Measurements from ENCODE around the gene EFNA4.

- TF ChIP-seq CTCF (conservative IDR thresholded peaks at IDR 0.05; ENCODE audit: low read depth, low read length) (no peak), EZH2 (IDR thresholded peaks at IDR 0.05; ENCODE audit: low read length, unreplicated experiment) (no peak), EZH2phosphoT487 (IDR thresholded peaks at IDR 0.05; ENCODE audit: borderline replicate concordance, low read length) (no peak)
Observed at GRCh38 chr1:155078469-155079209, 15.1 kb downstream of the EFNA4 start, which contains the start of gene EFNA3.

Measured in PC-3 (cell line).